HG02759 (cell line): ENCODE data around the gene ZDHHC16.
"Not testable (repeated sequence)": the region's sequence is repeated elsewhere in the genome, so short reads cannot be mapped to it uniquely, and the experiment has no call there.

Experiments used
- ATAC-seq: cut with Tn5 transposase; IDR thresholded peaks from one replicate; pipeline ENCODE4 v1.9.1; 2021; ENCODE audit warnings: mild to moderate bottlenecking, moderate library complexity; ENCODE audit not compliant: unreplicated experiment

ZDHHC16 gene

GRCh38 chr10:97445722-97446639 lies at the start of gene ZDHHC16, which contains the start of gene EXOSC1:
ZDHHC16 (plus strand) TSS chr10:97446175; CDS start chr10:97451676, 5,501 bp downstream.
EXOSC1 (minus strand) TSS chr10:97446006; CDS start chr10:97445985, 21 bp downstream.
- peak; percentile 95 for ATAC-seq

GRCh38 chr10:97399843-97400545 lies 46.0 kb upstream of the ZDHHC16 start:
- ATAC-seq: no peak

GRCh38 chr10:97400665-97401454 lies 45.1 kb upstream of the ZDHHC16 start, which contains the start of gene RRP12:
RRP12 (minus strand) TSS chr10:97401340; CDS start chr10:97401231, 109 bp downstream.
- ATAC-seq: peak; percentile 99

GRCh38 chr10:97401455-97401919 lies 44.5 kb upstream of the ZDHHC16 start:
- ATAC-seq: no peak

GRCh38 chr10:97404044-97404443 lies 41.9 kb upstream of the ZDHHC16 start:
- no peak for ATAC-seq

GRCh38 chr10:97406064-97406463 lies 39.9 kb upstream of the ZDHHC16 start:
- no peak for ATAC-seq

- ATAC-seq: not testable (repeated sequence)
Measured at GRCh38 chr10:97406483-97406882, 39.5 kb upstream of the ZDHHC16 start.

GRCh38 chr10:97407211-97407951 lies 38.6 kb upstream of the ZDHHC16 start:
- peak; percentile 92 for ATAC-seq

- no peak for ATAC-seq
Measured at GRCh38 chr10:97407952-97408248, 38.1 kb upstream of the ZDHHC16 start.

GRCh38 chr10:97408496-97408992 lies 37.4 kb upstream of the ZDHHC16 start:
- ATAC-seq: no peak

- ATAC-seq: no peak
Measured at GRCh38 chr10:97411406-97411805, 34.6 kb upstream of the ZDHHC16 start.

GRCh38 chr10:97412891-97413304 lies 33.1 kb upstream of the ZDHHC16 start:
- ATAC-seq: no peak

- no peak for ATAC-seq
Measured at GRCh38 chr10:97416565-97416964, 29.4 kb upstream of the ZDHHC16 start.

GRCh38 chr10:97423757-97424098 lies 22.2 kb upstream of the ZDHHC16 start:
- ATAC-seq: not testable (repeated sequence)

GRCh38 chr10:97425964-97426775 lies 19.8 kb upstream of the ZDHHC16 start, which contains the start of gene PGAM1:
PGAM1 (plus strand) TSS chr10:97426191; CDS start chr10:97426308, 117 bp downstream.
- peak; percentile 85 for ATAC-seq

- no peak for ATAC-seq
Measured at GRCh38 chr10:97426776-97427570, 19.0 kb upstream of the ZDHHC16 start.

- no peak for ATAC-seq
Measured at GRCh38 chr10:97427571-97428179, 18.3 kb upstream of the ZDHHC16 start.

- ATAC-seq: no peak
Measured at GRCh38 chr10:97428572-97428981, 17.4 kb upstream of the ZDHHC16 start.
